ENCODE results near the gene IL10RB. TPM values are rescaled to one million over a fixed set of nuclear protein-coding genes. Genes with fewer than 3 reads are reported as not detected.
"Not testable (repeated sequence)": the region's sequence is repeated elsewhere in the genome, so short reads cannot be mapped to it uniquely, and the experiment has no call there.

The IL10RB gene
- 19.1 TPM for polyA plus RNA-seq (2013)

- peak; percentile 64 to 73 (median 67) for DNase-seq
- peak within 1 kb of the TSS; percentile 70 to 88 (median 81) for H3K4me3 ChIP-seq (ENCODE audit: control insufficient read depth in 1 of 7, extremely low read depth in 1 of 7, insufficient read depth in 4 of 7, low read depth in 2 of 7, low read length in 6 of 7)
- CTCF ChIA-PET: interaction anchor here (0.6 to 2.0 kb wide), 11 partner anchors 12 to 180 kb away, joined by 3 to 8 read pairs (median 3); partner anchors contain the start of gene IFNAR2
- H3K27me3 ChIP-seq (replicated peaks in 2 of 5; ENCODE audit: control insufficient read depth in 4 of 5, insufficient read depth in 5 of 5, low read length in 4 of 5): no peaks in the 10 kb centered on the region
- under 1% methylated on average over 49 of the region's 60 CpGs for WGBS (ENCODE audit: insufficient coverage)
- peaks cover 10 to 43% (median 31%) of the 10 kb centered on the region in 4 experiments for H3K4me1 ChIP-seq (ENCODE audit: control extremely low read depth in 1 of 4, control insufficient read depth in 4 of 4, insufficient read depth in 4 of 4, low read length in 3 of 4)
- H3K9me3 ChIP-seq (ENCODE audit: control extremely low read depth in 1 of 5, control insufficient read depth in 4 of 5, insufficient read depth in 2 of 5, low read depth in 1 of 5, low read length in 4 of 5): no peaks in the 10 kb centered on the region
- POLR2A ChIA-PET: interaction anchor here (1.0 to 1.3 kb wide), 2 partner anchors 10 to 58 kb away, joined by 3 to 4 read pairs; partner anchors contain the start of gene IFNAR1
- peak within 1 kb of the TSS; percentile 66 to 78 for H3K27ac ChIP-seq (ENCODE audit: insufficient read depth in 1 of 2, low read depth in 1 of 2, low read length in 2 of 2, poor library complexity in 1 of 2, severe bottlenecking in 2 of 2)
- H3K36me3 ChIP-seq (ENCODE audit: control insufficient read depth in 4 of 4, insufficient read depth in 4 of 4, low read length in 3 of 4): peaks cover 14 to 40% (median 25%) of the 10 kb centered on the region in 4 experiments
Observed at GRCh38 chr21:33266050-33266788, at the start of gene IL10RB. IL10RB (plus strand) TSS chr21:33266367; CDS start chr21:33266466, 99 bp downstream.

- DNase-seq: no peak
- Histone ChIP-seq H3K4me1 (ENCODE audit: control extremely low read depth in 1 of 4, control insufficient read depth in 4 of 4, insufficient read depth in 4 of 4, low read length in 3 of 4) (peaks cover 14 to 38% (median 25%) of the 10 kb centered on the region in 4 experiments), H3K27me3 (replicated peaks in 2 of 5; ENCODE audit: control insufficient read depth in 4 of 5, insufficient read depth in 5 of 5, low read length in 4 of 5) (no peaks in the 10 kb centered on the region), H3K9me3 (ENCODE audit: control extremely low read depth in 1 of 5, control insufficient read depth in 4 of 5, insufficient read depth in 2 of 5, low read depth in 1 of 5, low read length in 4 of 5) (peaks cover 0 to 5% (median 0%) of the 10 kb centered on the region in 5 experiments), H3K27ac (ENCODE audit: insufficient read depth in 1 of 2, low read depth in 1 of 2, low read length in 2 of 2, poor library complexity in 1 of 2, severe bottlenecking in 2 of 2) (no peak overlapping the region), H3K4me3 (ENCODE audit: control insufficient read depth in 1 of 7, extremely low read depth in 1 of 7, insufficient read depth in 4 of 7, low read depth in 2 of 7, low read length in 6 of 7) (no peak overlapping the region), H3K36me3 (ENCODE audit: control insufficient read depth in 4 of 4, insufficient read depth in 4 of 4, low read length in 3 of 4) (no peaks in the 10 kb centered on the region)
- POLR2A ChIA-PET: no interaction called here
- 100% methylated on average over 1 of the region's 2 CpGs for WGBS (ENCODE audit: insufficient coverage)
- CTCF ChIA-PET: no interaction called here
Observed at GRCh38 chr21:33217138-33217520, 49.0 kb upstream of the IL10RB start.

DNA sequence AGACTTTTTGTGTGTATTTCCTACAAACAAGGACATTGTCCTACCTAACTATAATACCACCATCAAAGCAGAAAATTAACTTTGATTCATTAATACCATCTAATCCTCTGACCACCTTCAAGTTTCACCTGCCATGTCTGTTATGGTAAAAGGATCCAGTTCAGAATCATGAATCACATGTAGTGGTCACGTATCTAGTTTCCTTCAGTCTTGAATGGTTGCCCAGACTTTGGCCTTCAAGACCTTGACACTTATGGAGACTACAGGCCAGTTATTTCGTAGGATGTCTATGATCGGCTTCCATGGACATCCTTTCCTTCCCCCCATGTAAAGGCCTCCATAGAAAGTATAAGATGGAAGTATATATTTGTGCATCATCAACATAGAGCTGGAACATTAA is 46.9 kb upstream of the IL10RB start:
- no peak overlapping the region for H3K27ac ChIP-seq (ENCODE audit: insufficient read depth in 1 of 2, low read depth in 1 of 2, low read length in 2 of 2, poor library complexity in 1 of 2, severe bottlenecking in 2 of 2)
- H3K9me3 ChIP-seq (ENCODE audit: control extremely low read depth in 1 of 5, control insufficient read depth in 4 of 5, insufficient read depth in 2 of 5, low read depth in 1 of 5, low read length in 4 of 5): peaks cover 0 to 5% (median 0%) of the 10 kb centered on the region in 5 experiments
- 100% methylated on average over 1 of the region's 3 CpGs for WGBS (ENCODE audit: insufficient coverage)
- no peak overlapping the region for H3K4me3 ChIP-seq (ENCODE audit: control insufficient read depth in 1 of 7, extremely low read depth in 1 of 7, insufficient read depth in 4 of 7, low read depth in 2 of 7, low read length in 6 of 7)
- H3K36me3 ChIP-seq (ENCODE audit: control insufficient read depth in 4 of 4, insufficient read depth in 4 of 4, low read length in 3 of 4): no peaks in the 10 kb centered on the region
- no peaks in the 10 kb centered on the region for H3K27me3 ChIP-seq (replicated peaks in 2 of 5; ENCODE audit: control insufficient read depth in 4 of 5, insufficient read depth in 5 of 5, low read length in 4 of 5)
- H3K4me1 ChIP-seq (ENCODE audit: control extremely low read depth in 1 of 4, control insufficient read depth in 4 of 4, insufficient read depth in 4 of 4, low read length in 3 of 4): peaks cover 11 to 30% (median 21%) of the 10 kb centered on the region in 4 experiments
- no peak for DNase-seq
- CTCF ChIA-PET: no interaction called here
- POLR2A ChIA-PET: no interaction called here

- peaks cover 0 to 5% (median 0%) of the 10 kb centered on the region in 5 experiments for H3K9me3 ChIP-seq (ENCODE audit: control extremely low read depth in 1 of 5, control insufficient read depth in 4 of 5, insufficient read depth in 2 of 5, low read depth in 1 of 5, low read length in 4 of 5)
- CTCF ChIA-PET: no interaction called here
- WGBS (ENCODE audit: insufficient coverage): no CpG with 5 or more reads among the region's 3 CpGs
- H3K27ac ChIP-seq (ENCODE audit: insufficient read depth in 1 of 2, low read depth in 1 of 2, low read length in 2 of 2, poor library complexity in 1 of 2, severe bottlenecking in 2 of 2): no peak overlapping the region
- no peak for DNase-seq
- no peak overlapping the region for H3K4me3 ChIP-seq (ENCODE audit: control insufficient read depth in 1 of 7, extremely low read depth in 1 of 7, insufficient read depth in 4 of 7, low read depth in 2 of 7, low read length in 6 of 7)
- no peaks in the 10 kb centered on the region for H3K27me3 ChIP-seq (replicated peaks in 2 of 5; ENCODE audit: control insufficient read depth in 4 of 5, insufficient read depth in 5 of 5, low read length in 4 of 5)
- H3K4me1 ChIP-seq (ENCODE audit: control extremely low read depth in 1 of 4, control insufficient read depth in 4 of 4, insufficient read depth in 4 of 4, low read length in 3 of 4): peaks cover 9 to 25% (median 19%) of the 10 kb centered on the region in 4 experiments
- no peaks in the 10 kb centered on the region for H3K36me3 ChIP-seq (ENCODE audit: control insufficient read depth in 4 of 4, insufficient read depth in 4 of 4, low read length in 3 of 4)
- POLR2A ChIA-PET: no interaction called here
Observed at GRCh38 chr21:33219954-33220353, 46.2 kb upstream of the IL10RB start.

DNA sequence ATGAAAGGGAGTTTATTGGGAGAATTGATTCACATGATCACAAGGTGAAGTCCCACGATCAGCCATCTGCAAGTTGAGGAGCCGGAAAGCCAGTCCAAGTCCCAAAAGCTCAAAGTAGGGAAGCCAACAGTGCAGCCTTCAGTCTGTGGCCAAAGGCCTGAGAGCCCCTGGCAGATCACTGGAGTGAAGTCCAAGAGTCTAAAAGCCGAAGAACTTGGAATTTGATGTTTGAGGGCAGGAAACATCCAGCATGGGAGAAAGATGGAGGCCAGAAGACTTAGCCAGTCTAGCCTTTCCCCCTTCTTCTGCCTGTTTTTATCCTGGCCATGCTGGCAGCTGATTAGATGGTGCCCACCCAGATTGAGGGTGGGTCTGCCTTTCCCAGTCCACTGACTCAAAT is 40.8 kb upstream of the IL10RB start:
- H3K4me3 ChIP-seq (ENCODE audit: control insufficient read depth in 1 of 7, extremely low read depth in 1 of 7, insufficient read depth in 4 of 7, low read depth in 2 of 7, low read length in 6 of 7); H3K27ac ChIP-seq (ENCODE audit: insufficient read depth in 1 of 2, low read depth in 1 of 2, low read length in 2 of 2, poor library complexity in 1 of 2, severe bottlenecking in 2 of 2); H3K9me3 ChIP-seq (ENCODE audit: control extremely low read depth in 1 of 5, control insufficient read depth in 4 of 5, insufficient read depth in 2 of 5, low read depth in 1 of 5, low read length in 4 of 5); H3K36me3 ChIP-seq (ENCODE audit: control insufficient read depth in 4 of 4, insufficient read depth in 4 of 4, low read length in 3 of 4); CTCF ChIA-PET; H3K27me3 ChIP-seq (replicated peaks in 2 of 5; ENCODE audit: control insufficient read depth in 4 of 5, insufficient read depth in 5 of 5, low read length in 4 of 5); POLR2A ChIA-PET; DNase-seq: not testable (repeated sequence)
- WGBS (ENCODE audit: insufficient coverage): 100% methylated on average over 2 of the region's 3 CpGs
- peaks cover 0 to 11% (median 5%) of the 10 kb centered on the region in 4 experiments for H3K4me1 ChIP-seq (ENCODE audit: control extremely low read depth in 1 of 4, control insufficient read depth in 4 of 4, insufficient read depth in 4 of 4, low read length in 3 of 4)

GRCh38 chr21:33228455-33228854 is 37.7 kb upstream of the IL10RB start:
- peaks cover 24 to 40% (median 34%) of the 10 kb centered on the region in 4 experiments for H3K4me1 ChIP-seq (ENCODE audit: control extremely low read depth in 1 of 4, control insufficient read depth in 4 of 4, insufficient read depth in 4 of 4, low read length in 3 of 4)
- no peak overlapping the region for H3K27ac ChIP-seq (ENCODE audit: insufficient read depth in 1 of 2, low read depth in 1 of 2, low read length in 2 of 2, poor library complexity in 1 of 2, severe bottlenecking in 2 of 2)
- peaks cover 0 to 1% (median 0%) of the 10 kb centered on the region in 5 experiments for H3K9me3 ChIP-seq (ENCODE audit: control extremely low read depth in 1 of 5, control insufficient read depth in 4 of 5, insufficient read depth in 2 of 5, low read depth in 1 of 5, low read length in 4 of 5)
- no peak overlapping the region for H3K4me3 ChIP-seq (ENCODE audit: control insufficient read depth in 1 of 7, extremely low read depth in 1 of 7, insufficient read depth in 4 of 7, low read depth in 2 of 7, low read length in 6 of 7)
- no peaks in the 10 kb centered on the region for H3K27me3 ChIP-seq (replicated peaks in 2 of 5; ENCODE audit: control insufficient read depth in 4 of 5, insufficient read depth in 5 of 5, low read length in 4 of 5)
- 67% methylated on average over 1 of the region's 3 CpGs for WGBS (ENCODE audit: insufficient coverage)
- CTCF ChIA-PET: interaction anchor here (1.5 to 2.1 kb wide), 2 partner anchors 97 to 216 kb away, joined by 4 to 6 read pairs; partner anchors contain the start of gene IFNAR1
- no peaks in the 10 kb centered on the region for H3K36me3 ChIP-seq (ENCODE audit: control insufficient read depth in 4 of 4, insufficient read depth in 4 of 4, low read length in 3 of 4)
- DNase-seq: no peak
- POLR2A ChIA-PET: interaction anchor here (0.6 kb wide), 1 partner anchor 250 kb away, joined by 3 read pairs; no protein-coding TSS in a partner anchor

Data from common myeloid progenitor, CD34-positive (primary cell).